NOMO-1 treated with DMSO at 0.1 percent for 48 hours (cell line): ENCODE measurements around the gene ANKRD31.

Experiments used
- DNase-seq: peaks from one replicate; lab custom pipeline; 2025; ENCODE audit not compliant: unreplicated experiment; lab: John Stamatoyannopoulos, UW

Gene ANKRD31

DNA sequence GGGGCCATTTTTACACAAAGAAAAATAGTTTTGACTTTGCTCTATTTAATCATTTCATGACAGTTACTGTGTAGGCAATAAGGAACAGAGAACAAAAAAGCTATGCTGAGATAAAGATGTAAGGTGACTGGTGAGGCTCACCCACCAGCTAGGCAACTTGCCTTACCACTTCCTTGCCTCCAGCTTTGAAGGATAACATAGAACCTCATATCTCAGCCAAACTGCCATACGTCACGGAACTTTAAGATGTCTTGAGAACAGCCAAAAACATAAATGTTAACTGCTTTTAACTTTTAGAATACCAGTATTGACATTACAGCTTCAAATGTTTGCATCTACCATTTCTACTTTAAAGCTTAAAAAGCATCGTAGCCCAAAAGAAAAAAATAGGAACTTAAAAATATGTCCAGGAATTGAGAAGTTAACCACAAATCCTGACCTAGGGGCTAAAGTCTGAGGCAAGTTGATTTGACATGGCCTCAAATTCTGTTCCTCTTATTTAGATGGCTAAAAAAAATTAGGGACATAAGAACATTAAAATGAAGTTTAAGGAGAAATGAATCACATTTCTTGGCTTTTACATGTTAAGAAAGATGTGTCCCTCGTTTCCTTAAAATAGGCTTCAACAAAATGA, 176.6 kb downstream of the ANKRD31 start:
- peak; percentile 53 for DNase-seq

GRCh38 chr5:75058986-75059535, 177.6 kb downstream of the ANKRD31 start:
- DNase-seq: no peak

DNA sequence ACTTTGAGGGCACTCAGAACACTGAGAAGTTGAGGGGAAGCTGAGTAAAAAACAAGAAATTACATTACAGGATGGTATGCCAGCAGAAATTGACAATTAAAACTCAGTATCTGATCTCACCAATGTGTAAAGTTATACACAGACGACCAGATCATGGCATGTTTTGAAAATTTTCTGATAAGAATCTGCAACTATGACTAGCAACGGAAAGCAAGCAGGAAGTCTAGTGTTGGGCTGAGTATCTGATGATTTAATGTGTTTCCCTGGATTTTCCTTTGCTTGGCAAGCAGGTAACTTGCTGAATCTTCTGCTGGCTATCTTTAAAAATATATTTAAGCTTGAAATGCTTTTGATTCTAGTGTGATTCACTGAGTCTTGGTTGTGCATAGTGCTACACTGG, 179.1 kb downstream of the ANKRD31 start:
- DNase-seq: no peak

GRCh38 chr5:75055727-75056144, 180.9 kb downstream of the ANKRD31 start:
- no peak for DNase-seq

GRCh38 chr5:75054134-75054930, 182.3 kb downstream of the ANKRD31 start:
- no peak for DNase-seq

GRCh38 chr5:75053304-75054133, 183.2 kb downstream of the ANKRD31 start:
- DNase-seq: peak; percentile 61

DNA sequence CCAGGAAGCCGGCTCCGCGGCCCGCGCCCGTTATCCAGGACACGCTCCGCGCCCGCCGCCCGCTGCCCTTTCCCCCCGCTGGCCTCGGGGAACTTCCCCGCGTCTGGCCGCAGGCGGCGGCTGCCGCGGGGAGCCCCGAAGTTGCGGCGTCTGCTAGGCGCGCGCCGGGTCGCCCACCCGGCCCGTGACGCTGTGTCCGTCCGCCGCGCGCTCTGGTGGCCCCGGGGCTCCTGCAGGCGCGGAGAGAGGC, 183.7 kb downstream of the ANKRD31 start:
- no peak for DNase-seq

GRCh38 chr5:75052192-75053053, 184.3 kb downstream of the ANKRD31 start, which contains the start of gene GCNT4:
TSS of gene GCNT4 (minus strand) at chr5:75052558. CDS start at chr5:75030037, 22,521 bp downstream.
- no peak for DNase-seq

DNA sequence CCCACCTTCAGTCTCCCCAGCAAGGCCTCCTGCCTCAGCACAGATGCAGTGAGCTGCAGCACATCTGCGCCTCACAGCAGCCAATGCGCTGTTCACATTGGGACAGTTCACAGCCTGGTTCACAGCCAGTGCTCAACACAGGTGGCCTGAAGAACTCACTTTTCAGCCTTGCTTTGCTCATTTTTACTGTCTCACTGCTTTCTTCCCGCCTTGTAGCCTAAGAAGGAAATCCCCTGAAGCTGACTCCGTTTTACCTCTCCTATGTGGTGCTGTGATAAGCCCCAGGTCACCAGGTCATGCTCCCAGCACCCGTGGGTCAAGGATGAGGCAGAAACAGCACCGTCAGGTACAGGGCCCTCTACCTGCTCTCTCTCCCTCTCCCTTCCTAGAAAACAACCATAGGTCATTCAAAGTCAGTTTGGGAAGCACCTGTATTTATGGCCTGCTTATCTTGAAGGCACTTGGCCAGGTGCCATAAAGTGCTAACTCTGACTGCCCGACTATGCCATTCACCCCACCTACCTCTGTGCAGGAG, 185.4 kb downstream of the ANKRD31 start:
- DNase-seq: no peak

DNA sequence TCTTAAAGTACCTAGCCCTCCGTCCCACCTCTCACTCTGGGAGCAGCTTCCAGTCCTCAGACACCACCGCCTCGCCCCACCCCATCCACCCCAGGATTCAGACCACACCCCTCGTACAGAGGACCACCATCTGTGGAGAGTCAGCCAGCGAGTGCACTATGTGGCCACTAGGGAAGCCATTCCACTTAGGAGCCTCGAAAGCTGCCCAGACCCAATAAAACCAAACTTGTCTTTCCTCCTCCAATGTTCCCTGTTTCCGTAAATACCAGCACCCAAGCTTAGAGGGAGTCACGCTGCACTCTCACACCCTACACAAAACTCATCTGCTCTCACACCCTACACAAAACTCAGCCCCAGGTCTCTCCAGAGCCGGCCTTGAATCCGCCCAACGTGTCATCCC, 186.3 kb downstream of the ANKRD31 start:
- peak; percentile 11 for DNase-seq

DNA sequence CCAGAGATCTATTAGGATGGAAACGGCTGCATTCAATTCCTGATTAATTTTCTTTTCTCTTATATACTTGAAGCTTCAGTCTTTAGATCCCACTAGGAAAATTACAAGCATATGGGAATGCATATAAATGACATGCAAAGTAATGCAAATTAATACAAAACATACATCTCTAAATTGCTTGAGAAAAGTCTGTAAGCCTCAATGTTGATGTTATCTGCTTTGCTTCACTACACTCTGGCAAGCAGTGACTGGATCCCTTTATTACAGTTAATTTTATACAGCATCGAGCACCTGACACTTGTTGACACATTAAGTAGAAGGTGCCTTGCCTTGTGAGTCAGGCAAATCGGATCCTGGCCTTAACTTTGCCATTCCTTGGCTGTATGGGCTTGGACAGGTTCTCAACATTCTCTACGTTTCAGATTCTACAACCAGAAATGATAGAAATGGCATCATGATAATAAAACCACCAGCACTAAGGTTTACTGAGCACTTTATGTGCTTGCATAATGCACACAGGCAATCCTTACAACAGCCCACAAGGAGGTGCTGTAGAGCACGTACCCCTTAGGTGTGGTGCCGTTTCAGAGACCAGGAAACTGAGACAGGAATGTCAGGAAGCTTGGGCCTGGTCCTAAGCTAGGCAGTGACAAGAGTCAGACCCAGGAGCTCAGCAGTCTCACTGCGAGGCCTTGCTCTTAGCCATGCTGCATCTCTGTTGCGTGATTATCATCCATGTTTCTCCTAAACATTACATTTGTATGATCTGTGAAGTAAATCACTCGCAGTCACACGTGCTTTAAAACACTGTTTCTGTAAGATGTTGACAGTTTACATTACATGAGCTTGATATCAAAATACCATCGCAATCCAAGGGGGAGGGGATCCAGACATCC, 187.0 kb downstream of the ANKRD31 start:
- DNase-seq: peak; percentile 56

- no peak for DNase-seq
Observed at GRCh38 chr5:75048457-75048953, 188.2 kb downstream of the ANKRD31 start.

GRCh38 chr5:75047356-75047755, 189.3 kb downstream of the ANKRD31 start:
- DNase-seq: no peak

DNA sequence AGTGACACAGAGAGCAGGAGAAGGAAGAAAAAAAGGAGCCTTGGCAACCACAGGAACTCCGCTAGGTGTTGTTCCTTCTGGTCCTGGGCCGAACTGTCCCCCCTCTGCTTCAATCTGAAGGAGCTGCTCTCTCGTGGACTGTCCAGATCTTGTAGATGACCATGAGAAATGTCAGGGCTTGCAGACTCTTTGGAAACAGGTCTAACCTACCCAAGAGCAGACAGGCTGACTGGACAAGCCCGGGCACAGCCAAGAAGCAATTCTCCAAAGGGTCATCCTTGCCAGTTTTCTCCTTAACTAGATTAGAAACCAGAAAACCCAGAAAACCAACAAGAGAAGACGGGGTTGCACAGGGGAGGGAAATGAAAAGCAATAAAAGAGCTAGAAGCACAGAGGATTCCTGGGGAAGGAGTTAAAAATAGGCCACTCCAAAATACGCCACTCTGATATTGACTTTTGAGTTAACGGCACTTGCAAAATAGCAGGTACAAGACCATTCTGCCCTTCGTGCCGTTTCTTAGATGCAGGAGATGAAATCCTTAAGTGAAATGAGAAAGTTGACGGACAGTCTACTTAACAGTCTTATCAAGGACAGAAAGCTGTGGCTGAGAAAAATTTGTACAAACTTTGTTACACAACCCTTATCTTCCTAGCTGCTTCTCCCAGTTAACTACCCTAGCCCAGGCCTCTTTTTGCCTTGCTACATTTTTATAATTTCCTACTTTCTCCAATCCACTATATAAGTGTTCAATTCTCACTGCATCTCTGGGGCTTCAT, 190.1 kb downstream of the ANKRD31 start:
- DNase-seq: no peak

GRCh38 chr5:75045071-75045470, 191.6 kb downstream of the ANKRD31 start:
- no peak for DNase-seq

- peak; percentile 51 for DNase-seq
Observed at GRCh38 chr5:75044406-75044805, 192.3 kb downstream of the ANKRD31 start.

DNA sequence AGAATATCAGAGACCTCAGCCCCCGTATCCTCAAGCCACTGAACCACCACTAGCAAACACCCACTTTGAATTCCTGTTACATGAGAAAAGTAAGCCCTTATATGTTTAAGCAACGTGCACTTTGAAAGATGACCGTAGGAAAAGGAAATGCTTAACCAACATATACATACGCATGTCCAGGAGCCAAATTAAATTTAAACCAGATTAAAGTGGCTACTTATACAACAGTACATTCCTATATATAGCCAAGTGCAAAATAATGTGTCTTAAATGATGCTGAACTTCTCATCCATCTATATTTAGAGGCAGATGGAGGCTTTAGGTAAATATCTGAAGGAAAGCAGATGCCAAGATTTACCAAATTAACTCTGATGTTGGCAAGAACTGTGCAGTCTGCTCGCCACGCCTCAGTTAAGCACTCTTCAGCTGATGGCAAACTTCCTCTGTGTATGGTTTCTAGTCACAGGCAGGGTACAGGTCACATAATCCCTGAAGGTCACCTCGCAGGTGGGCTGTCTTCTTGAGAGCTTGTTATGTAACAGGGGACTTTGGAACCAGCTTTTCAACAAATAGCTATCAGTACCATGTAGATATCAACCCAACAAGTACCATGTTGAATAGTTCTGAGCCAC, 192.9 kb downstream of the ANKRD31 start:
- DNase-seq: no peak

DNA sequence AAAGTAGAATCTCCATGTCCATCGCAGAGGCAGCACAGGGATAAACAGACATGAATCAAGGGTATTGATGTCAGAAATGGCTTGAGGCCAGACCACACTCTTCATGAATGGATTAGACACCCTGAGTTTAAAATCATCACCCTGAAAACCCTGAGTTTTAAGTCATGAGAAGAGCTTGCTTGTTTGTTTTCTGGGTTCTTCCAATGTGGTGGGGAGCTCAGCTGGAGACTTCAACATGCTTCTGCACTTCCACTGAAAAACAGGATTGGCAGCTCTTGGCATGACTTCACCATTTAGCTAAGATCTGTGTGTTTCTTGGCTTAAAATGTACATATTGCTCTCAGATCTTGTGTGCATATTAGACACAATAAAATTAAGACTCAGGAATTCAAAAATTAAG, 194.2 kb downstream of the ANKRD31 start:
- no peak for DNase-seq
